ENCODE results near the gene KANK4.

Gene KANK4

GRCh38 chr1:62196086-62196690 is 123.0 kb downstream of the KANK4 start:
- DNase-seq = no peak

- DNase-seq = no peak
Observed at GRCh38 chr1:62194651-62195544, 124.3 kb downstream of the KANK4 start, which contains the start of gene L1TD1. TSS of gene L1TD1 (plus strand) at chr1:62194849. CDS start at chr1:62206629, 11,780 bp downstream.

GRCh38 chr1:62188111-62188510 is 131.1 kb downstream of the KANK4 start:
- no peak for DNase-seq

GRCh38 chr1:62187548-62187947 is 131.7 kb downstream of the KANK4 start:
- no peak for DNase-seq
